Superior temporal gyrus (tissue), 1 donor: ENCODE data around the gene CLEC2L.

Source experiments
- DNase-seq: peaks from one replicate; pipeline ENCODE4 v3.0.0-alpha.2; 2016; ENCODE audit errors: extremely low spot score

Gene CLEC2L

GRCh38 chr7:139523199-139523941 is at the start of gene CLEC2L:
Gene CLEC2L (plus strand): TSS chr7:139523685. CDS start chr7:139523928, 243 bp downstream.
- DNase-seq: no peak

DNA sequence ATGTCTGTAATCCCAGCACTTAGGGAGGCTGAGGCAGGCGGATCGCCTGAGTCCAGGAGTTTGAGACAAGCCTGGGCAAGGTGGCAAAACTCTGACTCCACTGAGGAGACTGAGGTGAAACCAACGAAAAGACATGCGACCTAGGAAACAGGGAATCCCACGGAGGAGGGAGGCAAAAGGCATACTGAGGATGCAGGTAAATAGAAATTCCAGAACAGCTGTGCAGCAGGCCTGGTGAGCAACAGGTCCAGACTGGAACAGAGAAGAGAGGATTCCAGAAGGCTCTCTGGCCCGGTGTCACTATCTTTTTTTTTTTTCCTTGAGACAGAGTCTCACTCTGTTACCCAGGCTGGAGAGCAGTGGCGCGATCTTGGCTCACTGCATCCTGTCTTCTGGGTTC is 47.3 kb upstream of the CLEC2L start:
- DNase-seq: no peak

- no peak for DNase-seq
Observed at GRCh38 chr7:139476891-139477290, 46.6 kb upstream of the CLEC2L start.

- DNase-seq: no peak
Observed at GRCh38 chr7:139479620-139480019, 43.9 kb upstream of the CLEC2L start.

- no peak for DNase-seq
Observed at GRCh38 chr7:139481364-139481763, 42.1 kb upstream of the CLEC2L start.

GRCh38 chr7:139482122-139482521 is 41.4 kb upstream of the CLEC2L start:
- no peak for DNase-seq

- DNase-seq: no peak
Observed at GRCh38 chr7:139482662-139483466, 40.6 kb upstream of the CLEC2L start.

- DNase-seq: no peak
Observed at GRCh38 chr7:139487366-139488080, 36.0 kb upstream of the CLEC2L start.

DNA sequence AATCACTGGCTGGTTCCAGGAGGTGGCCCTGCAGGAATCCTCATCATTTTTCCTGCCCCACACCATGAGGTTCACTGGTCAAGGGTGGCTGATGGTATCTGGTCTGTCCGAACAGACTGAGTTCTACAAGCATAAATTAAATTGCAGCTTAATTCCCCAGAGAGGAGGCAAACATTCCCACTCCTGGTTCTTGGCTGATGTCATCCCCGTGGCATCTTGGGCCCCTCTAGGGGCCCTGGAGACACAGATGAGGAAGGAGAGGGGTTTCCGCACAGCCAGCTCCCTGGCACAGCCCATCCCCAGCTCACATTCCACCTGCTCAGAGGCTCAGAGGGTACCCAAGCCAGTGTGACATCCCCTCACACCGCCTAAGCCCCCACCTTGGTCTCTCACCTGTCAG is 34.7 kb upstream of the CLEC2L start:
- DNase-seq: no peak

DNA sequence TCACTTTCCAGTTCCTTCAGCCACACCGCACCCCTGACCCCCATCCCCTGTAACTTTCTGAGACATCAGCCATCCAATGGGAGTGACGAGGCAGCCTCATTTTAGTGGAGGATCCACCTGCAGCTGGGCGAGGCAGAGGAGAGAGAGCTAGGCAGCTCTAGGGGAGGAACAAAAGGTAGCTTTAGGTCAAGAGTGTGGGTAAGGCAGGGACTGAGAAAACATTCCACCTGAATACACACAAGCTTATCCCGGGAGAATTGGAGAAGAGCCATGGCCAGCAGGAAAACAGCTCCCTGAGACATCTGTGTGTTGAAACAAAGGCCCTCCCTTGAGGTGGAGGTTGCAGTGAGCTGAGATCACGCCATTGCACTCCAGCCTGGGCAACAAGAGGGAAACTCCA is 33.4 kb upstream of the CLEC2L start:
- no peak for DNase-seq

GRCh38 chr7:139492293-139492692 is 31.2 kb upstream of the CLEC2L start:
- no peak for DNase-seq

DNA sequence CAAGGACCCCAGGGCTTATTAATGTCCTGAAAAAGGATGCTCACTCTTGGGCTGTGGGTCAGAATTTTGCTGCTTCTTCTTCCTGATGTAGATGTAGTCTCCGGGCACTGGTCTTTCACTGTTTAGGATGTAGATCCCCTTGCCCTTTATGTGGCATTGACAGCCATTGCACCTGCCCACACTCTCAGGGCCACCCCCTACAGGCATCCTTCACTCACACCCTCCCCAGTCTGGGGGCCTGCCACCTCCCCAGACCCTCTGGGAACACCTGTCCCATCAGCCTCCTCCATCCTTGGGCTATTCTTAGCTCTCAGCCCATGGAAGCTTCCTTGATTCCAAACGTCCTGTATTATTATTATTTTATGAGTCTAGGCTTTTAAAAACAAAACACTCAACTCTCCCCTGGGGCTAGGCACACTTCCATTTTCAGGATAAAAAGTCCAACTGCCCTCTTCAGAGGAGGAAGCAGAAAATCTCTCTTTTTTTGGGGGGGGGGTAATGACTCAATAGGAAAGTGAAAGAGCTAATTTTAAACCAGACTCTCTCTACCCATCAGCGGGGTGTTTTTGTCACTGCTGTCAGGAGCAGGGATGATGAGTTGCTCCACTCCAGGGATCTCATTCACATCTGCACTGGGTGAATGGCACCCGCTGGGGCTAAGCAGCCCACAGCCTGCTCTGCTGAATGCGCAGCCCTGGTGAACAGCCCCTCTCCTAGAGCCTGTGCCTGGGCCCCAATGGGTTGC is 28.5 kb upstream of the CLEC2L start:
- no peak for DNase-seq

GRCh38 chr7:139495580-139496125 is 27.8 kb upstream of the CLEC2L start:
- DNase-seq: no peak

- no peak for DNase-seq
Observed at GRCh38 chr7:139496528-139496927, 27.0 kb upstream of the CLEC2L start.

DNA sequence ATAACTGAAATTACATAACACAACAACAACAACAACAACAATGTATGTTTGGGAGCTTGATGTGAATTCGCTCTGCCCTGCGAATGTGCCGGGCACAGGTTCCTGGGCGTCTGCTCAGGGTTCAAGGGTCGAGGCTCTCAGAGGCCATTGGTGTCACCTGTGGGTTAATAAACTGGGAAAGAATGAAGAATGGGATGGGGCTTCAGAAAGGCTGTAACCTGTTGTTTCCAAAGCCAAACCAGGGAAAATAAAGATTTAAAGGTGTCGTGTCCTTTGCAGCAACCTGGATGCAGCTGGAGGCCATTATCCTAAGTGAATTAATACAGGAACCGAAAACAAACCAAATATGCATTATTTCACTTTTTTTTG is 22.7 kb upstream of the CLEC2L start:
- DNase-seq: no peak

DNA sequence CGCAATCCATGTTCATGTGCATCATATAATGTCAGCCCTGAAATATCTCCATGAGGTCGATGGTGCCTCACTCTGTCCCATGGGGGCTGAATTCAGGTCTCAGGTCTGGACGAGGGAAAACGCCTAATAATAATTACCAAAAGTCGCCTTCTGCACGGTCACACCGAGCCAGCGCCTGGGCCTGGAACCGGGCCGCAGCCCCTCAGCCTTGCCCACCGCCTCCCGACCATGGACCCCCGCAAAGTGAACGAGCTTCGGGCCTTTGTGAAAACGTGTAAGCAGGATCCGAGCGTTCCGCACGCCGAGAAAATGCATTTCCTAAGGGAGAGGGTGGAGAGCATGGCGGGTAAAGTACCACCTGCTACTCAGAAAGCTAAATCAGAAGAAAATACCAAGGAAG is 21.3 kb upstream of the CLEC2L start:
- no peak for DNase-seq

DNA sequence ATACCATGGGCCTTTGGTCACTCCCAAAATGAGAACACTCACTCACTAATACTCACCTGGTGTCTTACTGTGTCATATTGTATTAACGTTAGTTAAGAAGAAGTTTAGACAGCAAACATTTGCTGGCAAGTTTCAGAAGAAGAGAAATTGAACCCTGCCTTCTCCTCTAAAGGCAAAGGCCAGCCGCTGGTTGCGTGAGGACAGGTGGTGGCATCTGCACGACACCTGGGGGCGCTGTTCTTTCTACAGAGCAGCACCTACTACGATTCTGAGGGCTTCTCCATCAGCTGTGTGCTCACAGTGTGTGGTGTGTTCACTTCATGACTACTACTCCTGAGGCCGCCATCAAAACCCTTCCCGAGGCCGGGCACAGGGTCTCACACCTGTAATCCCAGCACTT is 17.9 kb upstream of the CLEC2L start:
- no peak for DNase-seq

- DNase-seq: no peak
Observed at GRCh38 chr7:139509535-139509934, 13.9 kb upstream of the CLEC2L start.

- DNase-seq: no peak
Observed at GRCh38 chr7:139511315-139511714, 12.2 kb upstream of the CLEC2L start.

GRCh38 chr7:139515266-139515665 is 8.2 kb upstream of the CLEC2L start:
- DNase-seq: no peak

GRCh38 chr7:139521439-139521838 is 2.0 kb upstream of the CLEC2L start:
- DNase-seq: no peak

- DNase-seq: no peak
Observed at GRCh38 chr7:139522830-139523198, 671 bp upstream of the CLEC2L start.
